ENCODE data around the gene DDX46. TPM values are rescaled to one million over a fixed set of nuclear protein-coding genes. Genes with fewer than 3 reads are reported as not detected.
A peak's percentile ranks its signal among the peaks of the same experiment; 100 is the strongest.

DDX46 gene
- total RNA-seq, 1 experiment from 2014 or later = 76.5 TPM

DNA sequence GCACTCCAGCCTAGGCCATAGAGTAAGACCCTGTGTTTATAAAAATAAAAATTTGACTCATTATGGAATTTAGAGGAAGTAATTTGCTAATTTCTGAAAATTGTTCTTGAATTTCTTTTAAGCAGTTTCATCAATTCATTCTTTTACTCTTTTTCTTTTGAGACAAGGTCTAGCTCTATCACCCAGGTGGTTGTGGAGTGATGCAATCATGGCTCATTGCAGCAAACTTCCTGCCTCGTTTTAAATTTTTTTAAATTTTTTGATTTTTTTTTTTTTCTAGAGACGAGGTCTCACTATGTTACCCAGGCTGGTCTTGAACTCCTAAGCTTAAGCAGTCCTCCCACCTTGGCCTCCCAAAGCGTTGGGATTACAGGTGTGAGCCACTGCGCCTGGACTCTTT is 23.3 kb upstream of the DDX46 start:
- DNase-seq = no peak
- Histone ChIP-seq H2AFZ (no peak overlapping the region), H3K9me2 (ENCODE audit: insufficient read depth) (no peaks in the 10 kb centered on the region), H3K9me3 (ENCODE audit: insufficient read depth, low read depth) (no peaks in the 10 kb centered on the region), H3K4me2 (no peak overlapping the region), H3K4me3 (no peak overlapping the region), H3K27me3 (ENCODE audit: insufficient read depth, low read depth) (no peaks in the 10 kb centered on the region), H3K79me2 (ENCODE audit: low read depth) (peaks cover 17% of the 10 kb centered on the region), H3F3A (ENCODE audit: insufficient read depth, low read depth) (0 out of 2 replicates have a peak, but pooled peaks cover 10% of the 10 kb centered on the region), H3K4me1 (replicated peaks; ENCODE audit: insufficient read depth) (peaks cover 13% of the 10 kb centered on the region), H4K20me1 (ENCODE audit: insufficient read depth) (no peaks in the 10 kb centered on the region), H3K36me3 (ENCODE audit: low read depth) (no peaks in the 10 kb centered on the region), H3K27ac (no peak overlapping the region)
- BruUV-seq (replicated peaks) = no TSS peak
- ChIA-PET POLR2A (ENCODE audit: unreplicated experiment) (no interaction called here), CTCF (interaction anchor here (0.5 to 0.7 kb wide), 2 partner anchors 323 to 1576 kb away, joined by 3 read pairs; partner anchors contain the start of gene CDKN2AIPNL)
- intact Hi-C loops (cut with micrococcal nuclease; ENCODE audit: unreplicated experiment) = loop anchor here (5.0 kb wide), 5 partner anchors 208 to 558 kb away; partner anchors contain the start of genes JADE2, SKP1 and UBE2B
- TF ChIP-seq EZH2 (IDR thresholded peaks at IDR 0.05; ENCODE audit: low read depth) = no peak
- TF ChIP-seq, protein P1, sequence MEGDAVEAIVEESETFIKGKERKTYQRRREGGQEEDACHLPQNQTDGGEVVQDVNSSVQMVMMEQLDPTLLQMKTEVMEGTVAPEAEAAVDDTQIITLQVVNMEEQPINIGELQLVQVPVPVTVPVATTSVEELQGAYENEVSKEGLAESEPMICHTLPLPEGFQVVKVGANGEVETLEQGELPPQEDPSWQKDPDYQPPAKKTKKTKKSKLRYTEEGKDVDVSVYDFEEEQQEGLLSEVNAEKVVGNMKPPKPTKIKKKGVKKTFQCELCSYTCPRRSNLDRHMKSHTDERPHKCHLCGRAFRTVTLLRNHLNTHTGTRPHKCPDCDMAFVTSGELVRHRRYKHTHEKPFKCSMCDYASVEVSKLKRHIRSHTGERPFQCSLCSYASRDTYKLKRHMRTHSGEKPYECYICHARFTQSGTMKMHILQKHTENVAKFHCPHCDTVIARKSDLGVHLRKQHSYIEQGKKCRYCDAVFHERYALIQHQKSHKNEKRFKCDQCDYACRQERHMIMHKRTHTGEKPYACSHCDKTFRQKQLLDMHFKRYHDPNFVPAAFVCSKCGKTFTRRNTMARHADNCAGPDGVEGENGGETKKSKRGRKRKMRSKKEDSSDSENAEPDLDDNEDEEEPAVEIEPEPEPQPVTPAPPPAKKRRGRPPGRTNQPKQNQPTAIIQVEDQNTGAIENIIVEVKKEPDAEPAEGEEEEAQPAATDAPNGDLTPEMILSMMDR (conservative IDR thresholded peaks at IDR 0.05) = no peak

DNA sequence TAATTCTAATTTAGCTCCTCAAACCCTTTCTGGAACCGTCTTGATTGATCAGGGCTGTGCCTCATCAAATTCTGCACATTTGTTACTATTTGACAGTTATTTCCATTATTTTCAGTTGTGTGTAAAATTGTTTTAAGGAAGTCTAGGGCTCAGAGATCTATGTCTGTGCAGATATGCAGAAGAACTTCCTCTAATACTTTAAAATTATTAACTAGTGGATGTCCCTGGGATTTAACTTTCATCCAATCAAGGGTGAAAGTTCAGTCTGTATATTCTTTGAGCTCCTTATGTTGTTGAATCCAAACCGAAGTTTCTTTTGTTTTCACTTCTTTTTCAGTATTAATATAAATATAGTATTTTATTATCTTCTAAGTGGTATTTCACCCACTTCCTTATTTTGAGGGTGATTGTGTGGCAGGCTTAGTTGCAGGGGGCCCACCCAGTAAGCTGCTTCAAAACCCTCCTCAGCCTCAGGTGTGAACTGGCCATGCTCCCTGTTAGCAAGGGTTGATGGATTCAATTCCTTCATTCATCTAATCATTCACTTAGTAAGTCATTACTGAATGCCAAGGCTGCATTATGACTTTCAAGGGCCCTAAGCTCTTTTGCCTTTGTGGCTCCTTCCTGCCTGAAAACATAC is 22.3 kb upstream of the DDX46 start:
- Histone ChIP-seq H3K79me2 (ENCODE audit: low read depth) (peaks cover 28% of the 10 kb centered on the region), H3K9me3 (ENCODE audit: insufficient read depth, low read depth) (no peaks in the 10 kb centered on the region), H3K9me2 (ENCODE audit: insufficient read depth) (no peaks in the 10 kb centered on the region), H3K4me2 (no peak overlapping the region), H3K4me1 (replicated peaks; ENCODE audit: insufficient read depth) (peaks cover 14% of the 10 kb centered on the region), H3K36me3 (ENCODE audit: low read depth) (0 out of 2 replicates have a peak, but pooled peaks cover 1% of the 10 kb centered on the region), H4K20me1 (ENCODE audit: insufficient read depth) (no peaks in the 10 kb centered on the region), H3K27ac (no peak overlapping the region), H2AFZ (no peak overlapping the region), H3F3A (ENCODE audit: insufficient read depth, low read depth) (0 out of 2 replicates have a peak, but pooled peaks cover 10% of the 10 kb centered on the region), H3K4me3 (no peak overlapping the region), H3K27me3 (ENCODE audit: insufficient read depth, low read depth) (no peaks in the 10 kb centered on the region)
- BruUV-seq (replicated peaks) = no TSS peak
- no peak for DNase-seq
- ChIA-PET POLR2A (ENCODE audit: unreplicated experiment) (interaction anchor here (0.7 kb wide), 1 partner anchor 367 kb away, joined by 4 read pairs; no protein-coding TSS in a partner anchor), CTCF (no interaction called here)
- TF ChIP-seq, protein P1 (conservative IDR thresholded peaks at IDR 0.05) = no peak
- no peak for TF ChIP-seq EZH2 (IDR thresholded peaks at IDR 0.05; ENCODE audit: low read depth)
- intact Hi-C loops (cut with micrococcal nuclease; ENCODE audit: unreplicated experiment) = loop anchor here (5.0 kb wide), 5 partner anchors 209 to 559 kb away; partner anchors contain the start of genes JADE2, SKP1 and UBE2B

- Histone ChIP-seq H2AFZ (peak within 1 kb of the TSS; percentile 95), H3K27me3 (ENCODE audit: insufficient read depth, low read depth) (no peaks in the 10 kb centered on the region), H3K36me3 (ENCODE audit: low read depth) (0 out of 2 replicates have a peak, but pooled peaks cover 10% of the 10 kb centered on the region), H3K9me3 (ENCODE audit: insufficient read depth, low read depth) (no peaks in the 10 kb centered on the region), H3K4me1 (replicated peaks; ENCODE audit: insufficient read depth) (peaks cover 14% of the 10 kb centered on the region), H3K9me2 (ENCODE audit: insufficient read depth) (no peaks in the 10 kb centered on the region), H3K4me2 (peak within 1 kb of the TSS; percentile 82), H3F3A (ENCODE audit: insufficient read depth, low read depth) (0 out of 2 replicates have a peak, but pooled peaks cover 10% of the 10 kb centered on the region), H3K27ac (peak within 1 kb of the TSS; percentile 83), H4K20me1 (ENCODE audit: insufficient read depth) (no peaks in the 10 kb centered on the region), H3K4me3 (peak within 1 kb of the TSS; percentile 72), H3K79me2 (ENCODE audit: low read depth) (peaks cover 36% of the 10 kb centered on the region)
- intact Hi-C loops (cut with micrococcal nuclease; ENCODE audit: unreplicated experiment) = loop anchor here (1.0 to 5.0 kb wide), 7 partner anchors 152 to 561 kb away; partner anchors contain the start of genes JADE2, PCBD2, SKP1 and UBE2B
- CTCF ChIA-PET = interaction anchor here (0.6 to 1.0 kb wide), 6 partner anchors 11 to 327 kb away, joined by 3 to 10 read pairs (median 3); partner anchors contain the start of gene CDKN2AIPNL
- POLR2A ChIA-PET (ENCODE audit: unreplicated experiment) = interaction anchor here (0.6 kb wide), 2 partner anchors 85 to 232 kb away, joined by 4 read pairs; no protein-coding TSS in a partner anchor
- no TSS peak for BruUV-seq (replicated peaks)
- TF ChIP-seq EZH2 (IDR thresholded peaks at IDR 0.05; ENCODE audit: low read depth) = no peak
- TF ChIP-seq, protein P1 (conservative IDR thresholded peaks at IDR 0.05) = peak; percentile 70
- DNase-seq = peak; percentile 91 to 97
Observed at GRCh38 chr5:134738133-134738962, 20.2 kb upstream of the DDX46 start, which contains the start of gene CAMLG. Gene CAMLG (plus strand): TSS chr5:134738548. CDS start chr5:134738621, 73 bp downstream.
